Fibroblast of lung (primary cell): Measurements from ENCODE around the gene MYLK. TPM values are rescaled to one million over a fixed set of nuclear protein-coding genes. Genes with fewer than 3 reads are reported as not detected.

Experiments used
- DNase-seq, 2 donors: peaks; one replicate each; pipeline versions ENCODE4 v3.0.0 to v3.0.0-alpha.2; 2010; ENCODE audit warnings: low read depth in 2 of 2
- H2AFZ ChIP-seq: 2 replicates; pipeline ENCODE4 v1.5.1; 2012; ENCODE audit warnings: low read length, control low read depth, inconsistent platforms
- H3K27ac ChIP-seq: 2 replicates; pipeline ENCODE4 v1.5.1; 2011; ENCODE audit warnings: low read length, control low read depth; ENCODE audit not compliant: insufficient read depth
- H3K27me3 ChIP-seq: 2 replicates; pipeline ENCODE4 v1.5.1; 2011; ENCODE audit warnings: mild to moderate bottlenecking, low read length; ENCODE audit not compliant: control insufficient read depth, insufficient read depth
- H3K36me3 ChIP-seq: 2 replicates; pipeline ENCODE4 v1.5.1; 2011; ENCODE audit warnings: low read length; ENCODE audit not compliant: control insufficient read depth, insufficient read depth
- H3K4me1 ChIP-seq: 2 replicates; pipeline ENCODE4 v1.5.1; 2011; ENCODE audit warnings: low read length; ENCODE audit not compliant: control insufficient read depth, insufficient read depth; ENCODE audit errors: extremely low read depth
- H3K4me2 ChIP-seq: 2 replicates; pipeline ENCODE4 v1.5.1; 2011; ENCODE audit warnings: low read length, control low read depth; ENCODE audit not compliant: insufficient read depth; ENCODE audit errors: extremely low read depth
- H3K4me3 ChIP-seq, 4 experiments: fragments of 200-600 bp in 1 of 4; sonication (generic) in 1 of 4; replicated peaks in 1 of 4; 2 replicates each; pipeline ENCODE4 v1.5.1; 2011 to 2016; ENCODE audit warnings: low read length in 4 of 4, low read depth in 3 of 4, mild to moderate bottlenecking in 3 of 4, control low read depth in 2 of 4, inconsistent platforms in 1 of 4, mixed read lengths in 1 of 4; ENCODE audit not compliant: insufficient read depth in 1 of 4; ENCODE audit errors: control extremely low read depth in 1 of 4
- H3K79me2 ChIP-seq: 2 replicates; pipeline ENCODE4 v1.5.1; 2012; ENCODE audit warnings: mild to moderate bottlenecking, low read length, inconsistent platforms; ENCODE audit not compliant: control insufficient read depth, insufficient read depth
- H3K9ac ChIP-seq: 2 replicates; pipeline ENCODE4 v1.5.1; 2011; ENCODE audit warnings: mild to moderate bottlenecking, low read length, control low read depth; ENCODE audit not compliant: insufficient read depth
- H3K9me3 ChIP-seq: 2 replicates; pipeline ENCODE4 v1.5.1; 2012; ENCODE audit warnings: low read depth, low read length; ENCODE audit not compliant: control insufficient read depth, insufficient read depth
- H4K20me1 ChIP-seq: 2 replicates; pipeline ENCODE4 v1.5.1; 2011; ENCODE audit warnings: low read length; ENCODE audit not compliant: control insufficient read depth, insufficient read depth; ENCODE audit errors: extremely low read depth
- EZH2 ChIP-seq: IDR thresholded peaks from 2 replicates; pipeline ENCODE4 v1.5.1; 2012; ENCODE audit warnings: low read length, control low read depth, mild to moderate bottlenecking; ENCODE audit errors: missing control alignments
- polyA plus RNA-seq, 2 donors: library from polyadenylated mRNA; depleted of rRNA in 1 of 2; stranded (reverse) in 1 of 2; unstranded in 1 of 2; fragments of >200 nt; gene quantifications; 2 replicates each; pipeline ENCODE4 v1.2.1, GENCODE V29; 2011 to 2012; ENCODE audit warnings: missing spikeins in 1 of 2
- total RNA-seq: library from RNA; depleted of rRNA; stranded (reverse); fragments of >200 nt; gene quantifications from 2 replicates; pipeline ENCODE4 v1.2.1, GENCODE V29; 2014
- TF ChIP-seq, protein P1 (sequence below), 2 donors: IDR thresholded peaks in 1 of 2; conservative IDR thresholded peaks in 1 of 2; 1 replicate in 1 of 2; 2 replicates in 1 of 2; pipeline ENCODE4 v1.5.1; 2011 to 2012; ENCODE audit warnings: low read length in 2 of 2, control low read depth in 1 of 2, inconsistent platforms in 1 of 2, low read depth in 1 of 2, mild to moderate bottlenecking in 1 of 2

Gene MYLK
- total and polyA plus RNA-seq, 2 donors (not counting 1 experiment from before 2014, with no cell fraction given), result 918 to 941 TPM

DNA sequence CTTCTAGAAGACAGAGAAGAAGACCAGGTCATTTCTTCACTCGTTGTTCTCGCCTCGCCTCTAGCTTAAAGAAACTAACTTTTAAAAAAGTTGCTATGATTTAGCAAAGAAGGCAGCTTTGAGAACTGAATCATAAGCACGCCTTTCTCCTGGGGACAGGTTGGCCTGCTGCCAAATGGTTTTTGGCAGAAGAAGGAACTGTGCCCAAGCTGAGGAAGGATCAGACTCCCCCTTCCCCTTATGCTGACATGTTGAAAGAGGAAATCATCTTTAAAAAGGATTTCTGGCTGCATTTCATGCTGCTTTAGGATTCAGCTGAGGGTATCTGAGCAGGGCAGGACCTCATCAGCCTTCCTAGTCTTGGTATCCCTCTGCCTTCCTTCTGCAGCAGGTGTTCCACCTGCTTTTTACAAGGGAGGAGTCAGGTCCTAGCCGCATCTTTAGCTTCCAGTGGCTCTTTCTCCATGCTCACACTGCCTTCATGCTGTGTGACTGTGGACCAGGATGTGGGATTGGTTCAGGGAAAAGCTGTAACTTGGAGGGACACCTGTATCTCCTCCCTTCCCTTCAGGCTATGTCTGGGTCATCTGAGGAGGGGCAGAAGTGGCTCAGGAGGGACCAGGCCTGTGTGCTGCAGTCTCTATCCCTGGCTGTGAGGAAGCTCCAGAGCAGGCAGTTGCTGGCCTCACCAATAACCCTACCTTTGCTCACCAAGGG, 265.2 kb downstream of the MYLK start:
- peak overlapping the region in 3 of 4 experiments; percentile 25 to 47 (median 42) for H3K4me3 ChIP-seq
- peak overlapping the region; percentile 70 for H3K4me2 ChIP-seq
- TF ChIP-seq, protein P1, sequence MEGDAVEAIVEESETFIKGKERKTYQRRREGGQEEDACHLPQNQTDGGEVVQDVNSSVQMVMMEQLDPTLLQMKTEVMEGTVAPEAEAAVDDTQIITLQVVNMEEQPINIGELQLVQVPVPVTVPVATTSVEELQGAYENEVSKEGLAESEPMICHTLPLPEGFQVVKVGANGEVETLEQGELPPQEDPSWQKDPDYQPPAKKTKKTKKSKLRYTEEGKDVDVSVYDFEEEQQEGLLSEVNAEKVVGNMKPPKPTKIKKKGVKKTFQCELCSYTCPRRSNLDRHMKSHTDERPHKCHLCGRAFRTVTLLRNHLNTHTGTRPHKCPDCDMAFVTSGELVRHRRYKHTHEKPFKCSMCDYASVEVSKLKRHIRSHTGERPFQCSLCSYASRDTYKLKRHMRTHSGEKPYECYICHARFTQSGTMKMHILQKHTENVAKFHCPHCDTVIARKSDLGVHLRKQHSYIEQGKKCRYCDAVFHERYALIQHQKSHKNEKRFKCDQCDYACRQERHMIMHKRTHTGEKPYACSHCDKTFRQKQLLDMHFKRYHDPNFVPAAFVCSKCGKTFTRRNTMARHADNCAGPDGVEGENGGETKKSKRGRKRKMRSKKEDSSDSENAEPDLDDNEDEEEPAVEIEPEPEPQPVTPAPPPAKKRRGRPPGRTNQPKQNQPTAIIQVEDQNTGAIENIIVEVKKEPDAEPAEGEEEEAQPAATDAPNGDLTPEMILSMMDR (conservative IDR thresholded peaks at IDR 0.05 in 1 of 2, IDR thresholded peaks at IDR 0.05 in 1 of 2; ENCODE audit: low read depth in 1 of 2, low read length in 2 of 2), result no peak
- no peak for TF ChIP-seq EZH2
- H3K27ac ChIP-seq, result peak overlapping the region; percentile 6
- no peak overlapping the region for H2AFZ ChIP-seq
- H3K27me3 ChIP-seq, result no peaks in the 10 kb centered on the region
- peaks cover 14% of the 10 kb centered on the region for H3K36me3 ChIP-seq
- no peaks in the 10 kb centered on the region for H3K79me2 ChIP-seq
- DNase-seq, result peak; percentile 74 to 94
- H4K20me1 ChIP-seq, result no peaks in the 10 kb centered on the region
- no peak overlapping the region for H3K9ac ChIP-seq
- peaks cover 32% of the 10 kb centered on the region for H3K4me1 ChIP-seq
- H3K9me3 ChIP-seq, result no peaks in the 10 kb centered on the region

DNA sequence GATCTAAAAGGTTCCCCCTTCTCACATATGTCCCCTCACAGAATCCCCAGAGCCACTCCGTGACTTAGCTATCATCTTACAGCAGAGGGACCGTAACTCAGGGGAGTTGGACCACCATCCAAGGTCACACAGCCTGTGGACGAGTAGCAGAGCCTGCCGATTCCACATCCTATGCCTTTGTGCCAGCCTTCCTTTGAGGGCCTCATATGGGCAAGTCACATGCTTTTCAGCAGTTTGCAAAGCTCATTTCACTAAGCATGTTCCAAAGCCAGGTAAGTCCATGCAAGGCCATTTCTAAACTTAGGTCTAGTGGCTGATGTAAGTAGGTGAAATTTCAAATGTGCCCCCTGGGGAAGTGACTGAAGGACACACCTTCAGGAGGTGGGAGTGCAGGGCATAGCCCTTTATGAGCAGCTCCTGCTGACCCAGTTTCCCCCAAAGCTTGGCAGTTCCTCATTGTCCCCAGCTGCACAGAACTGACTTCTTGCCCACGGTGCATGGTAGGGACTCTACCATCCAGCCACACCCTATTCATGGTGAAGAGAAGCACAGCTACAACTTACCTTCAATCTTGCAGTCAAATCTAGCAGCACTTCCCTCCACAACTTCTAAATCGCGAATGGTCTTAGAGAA, 265.9 kb downstream of the MYLK start:
- DNase-seq, result no peak
- peaks cover 14% of the 10 kb centered on the region for H3K36me3 ChIP-seq
- no peaks in the 10 kb centered on the region for H3K79me2 ChIP-seq
- no peaks in the 10 kb centered on the region for H4K20me1 ChIP-seq
- TF ChIP-seq EZH2, result no peak
- TF ChIP-seq, protein P1 (conservative IDR thresholded peaks at IDR 0.05 in 1 of 2, IDR thresholded peaks at IDR 0.05 in 1 of 2; ENCODE audit: low read depth in 1 of 2, low read length in 2 of 2), result no peak
- H3K4me2 ChIP-seq, result peak overlapping the region; percentile 55
- H3K27ac ChIP-seq, result no peak overlapping the region
- H3K4me3 ChIP-seq, result peak overlapping the region in 2 of 4 experiments; percentile 23 to 47
- H2AFZ ChIP-seq, result no peak overlapping the region
- H3K9ac ChIP-seq, result no peak overlapping the region
- H3K9me3 ChIP-seq, result no peaks in the 10 kb centered on the region
- H3K4me1 ChIP-seq, result peaks cover 27% of the 10 kb centered on the region
- H3K27me3 ChIP-seq, result no peaks in the 10 kb centered on the region

DNA sequence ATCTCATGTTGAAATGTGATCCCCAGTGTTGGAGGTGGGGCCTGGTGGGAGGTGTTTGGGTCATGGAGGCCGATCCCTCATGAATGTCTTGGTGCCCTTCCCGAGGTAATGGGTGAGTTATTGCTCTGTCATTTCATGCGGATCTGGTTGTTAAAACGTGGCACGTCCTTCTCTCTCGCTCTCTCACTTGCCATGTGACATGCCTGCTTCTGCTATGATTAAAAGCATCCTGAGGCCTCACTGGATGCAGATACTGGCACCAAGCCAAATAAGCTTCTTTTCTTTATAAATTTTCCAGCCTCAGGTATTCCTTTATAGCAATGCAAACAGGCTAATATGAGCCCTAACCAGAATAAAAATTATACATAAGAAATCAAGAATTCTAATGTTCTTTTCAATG, 267.5 kb downstream of the MYLK start:
- no peak for DNase-seq
- Histone ChIP-seq H3K4me3 (no peak overlapping the region), H3K27me3 (no peaks in the 10 kb centered on the region), H3K4me2 (no peak overlapping the region), H2AFZ (no peak overlapping the region), H3K9me3 (no peaks in the 10 kb centered on the region), H3K79me2 (no peaks in the 10 kb centered on the region), H3K27ac (no peak overlapping the region), H4K20me1 (no peaks in the 10 kb centered on the region), H3K4me1 (peaks cover 25% of the 10 kb centered on the region), H3K36me3 (peaks cover 11% of the 10 kb centered on the region), H3K9ac (no peak overlapping the region)
- TF ChIP-seq, protein P1 (conservative IDR thresholded peaks at IDR 0.05 in 1 of 2, IDR thresholded peaks at IDR 0.05 in 1 of 2; ENCODE audit: low read depth in 1 of 2, low read length in 2 of 2), result no peak
